GM12878 (cell line): Measurements from ENCODE around the gene PAEP. TPM values are rescaled to one million over a fixed set of nuclear protein-coding genes. Genes with fewer than 3 reads are reported as not detected.

ENCODE experiments used
- ATAC-seq: fragments of 200-7000 bp; cut with Tn5 transposase; 3 replicates; pipeline ENCODE4 v1.9.1; 2020; ENCODE audit warnings: mild to moderate bottlenecking, moderate library complexity
- BruUV-seq: library from RNA; stranded (reverse); fragments of 400-500 nt; replicated peaks from 2 replicates; lab custom pipeline; 2021; lab: Mats Ljungman, UMichigan
- CTCF ChIA-PET: fragments of 300-600 bp; sonication (Branson Sonifier 250); formaldehyde crosslinking; extraction: SDS; loops from one replicate; lab custom pipeline; 2021; ENCODE audit warnings: inconsistent platforms; lab: Yijun Ruan, JAX
- POLR2A ChIA-PET: fragments of 350-600 bp; formaldehyde crosslinking; extraction: SDS; loops from one replicate; lab custom pipeline; 2021; ENCODE audit warnings: inconsistent platforms; lab: Charles Lee
- RAD21 ChIA-PET: fragments of 300-600 bp; sonication (Branson Sonifier 250); formaldehyde crosslinking; loops from one replicate; lab custom pipeline; 2023; ENCODE audit warnings: antibody characterized with exemption; ENCODE audit not compliant: unreplicated experiment; lab: Charles Lee
- SMC1A ChIA-PET: fragments of 300-600 bp; sonication (Branson Sonifier 250); formaldehyde crosslinking; loops from one replicate; lab custom pipeline; 2023; ENCODE audit not compliant: unreplicated experiment, uncharacterized antibody; lab: Charles Lee
- DNase-seq: peaks from one replicate; pipeline ENCODE4 v3.0.0-alpha.2; 2011; ENCODE audit warnings: low read depth, low spot score
- FAIRE-seq: peaks from 3 replicates; lab custom pipeline; 2011; peaks lifted over from hg19 to GRCh38; lab: Jason Lieb, UNC
- H2AFZ ChIP-seq: 2 replicates; pipeline ENCODE4 v1.6.0; 2011; ENCODE audit warnings: low read depth, low read length, control low read depth; ENCODE audit not compliant: control insufficient read depth
- H3K27ac ChIP-seq: 2 replicates; pipeline ENCODE4 v1.5.1; 2011; ENCODE audit warnings: control low read depth; ENCODE audit not compliant: control insufficient read depth, insufficient read depth
- H3K27me3 ChIP-seq, 2 experiments: replicated peaks in 1 of 2; 2 replicates each; pipeline versions ENCODE4 v1.6.0 to v1.6.1; 2011; ENCODE audit warnings: low read length in 1 of 2; ENCODE audit not compliant: control insufficient read depth in 2 of 2, insufficient read depth in 2 of 2
- H3K36me3 ChIP-seq, 2 experiments: 2 replicates each; pipeline ENCODE4 v1.5.1; 2011; ENCODE audit warnings: low read length in 1 of 2; ENCODE audit not compliant: control insufficient read depth in 2 of 2, insufficient read depth in 2 of 2
- H3K4me1 ChIP-seq: 2 replicates; pipeline ENCODE4 v1.6.1; 2011; ENCODE audit warnings: mild to moderate bottlenecking, low read length, moderate library complexity, mixed read lengths; ENCODE audit not compliant: control insufficient read depth, insufficient read depth
- H3K4me2 ChIP-seq: 2 replicates; pipeline ENCODE4 v1.6.0; 2011; ENCODE audit warnings: control low read depth; ENCODE audit not compliant: control insufficient read depth, insufficient read depth
- H3K4me3 ChIP-seq: fragments of 200-600 bp; sonication (generic); 2 replicates; pipeline ENCODE4 v1.5.1; 2016
- H3K79me2 ChIP-seq: 2 replicates; pipeline ENCODE4 v1.6.0; 2011; ENCODE audit warnings: low read length; ENCODE audit not compliant: control insufficient read depth, insufficient read depth
- H3K9ac ChIP-seq: 2 replicates; pipeline ENCODE4 v1.8.0; 2011; ENCODE audit warnings: low read length, control low read depth, mixed read lengths; ENCODE audit not compliant: control insufficient read depth, insufficient read depth
- H3K9me3 ChIP-seq: replicated peaks from 3 replicates; pipeline ENCODE4 v1.5.1; 2011; ENCODE audit warnings: mild to moderate bottlenecking, low read length; ENCODE audit not compliant: control insufficient read depth, insufficient read depth
- H4K20me1 ChIP-seq: 2 replicates; pipeline ENCODE4 v1.6.0; 2011; ENCODE audit not compliant: control insufficient read depth, insufficient read depth
- DPF2 ChIP-seq: fragments of 450-650 bp; IDR thresholded peaks from 2 replicates; pipeline ENCODE4 v1.6.1; 2017; ENCODE audit warnings: mild to moderate bottlenecking
- FOXM1 ChIP-seq: IDR thresholded peaks from 2 replicates; pipeline ENCODE4 v1.6.1; 2012; ENCODE audit warnings: low read depth, mild to moderate bottlenecking, inconsistent platforms, low read length, moderate library complexity
- GATAD2B ChIP-seq: fragments of 450-650 bp; conservative IDR thresholded peaks from 2 replicates; pipeline ENCODE4 v1.6.1; 2017; ENCODE audit warnings: low read depth, mild to moderate bottlenecking, moderate library complexity
- HDGF ChIP-seq: fragments of 450-650 bp; IDR thresholded peaks from 2 replicates; pipeline ENCODE4 v1.6.1; 2016; ENCODE audit warnings: antibody characterized with exemption
- LARP7 ChIP-seq: fragments of 450-650 bp; IDR thresholded peaks from 2 replicates; pipeline ENCODE4 v1.6.1; 2017; ENCODE audit warnings: mild to moderate bottlenecking
- NKRF ChIP-seq: fragments of 450-650 bp; conservative IDR thresholded peaks from 2 replicates; pipeline ENCODE4 v1.6.1; 2017; ENCODE audit warnings: mild to moderate bottlenecking, moderate library complexity
- POLR2A ChIP-seq: IDR thresholded peaks from 2 replicates; pipeline ENCODE4 v1.6.1; 2011; ENCODE audit warnings: low read depth, mild to moderate bottlenecking, low read length
- POU2F2 ChIP-seq: IDR thresholded peaks from 3 replicates; pipeline ENCODE4 v1.6.1; 2011; ENCODE audit warnings: low read depth, mild to moderate bottlenecking, low read length, borderline replicate concordance
- RUNX3 ChIP-seq: IDR thresholded peaks from 2 replicates; pipeline ENCODE4 v1.6.1; 2012; ENCODE audit warnings: low read length, inconsistent platforms
- TARDBP ChIP-seq: IDR thresholded peaks from 2 replicates; pipeline ENCODE4 v1.6.1; 2016; ENCODE audit warnings: borderline replicate concordance
- WRNIP1 ChIP-seq: IDR thresholded peaks from 2 replicates; pipeline ENCODE4 v1.6.1; 2011; ENCODE audit warnings: low read depth, low read length, improper control_type of control experiment, borderline replicate concordance
- WGBS: methylation state at CpG from one replicate; pipeline ENCODE4 v1.1.6; 2016; ENCODE audit warnings: low lambda C conversion rate; ENCODE audit not compliant: insufficient replicate concordance, insufficient coverage; ENCODE audit errors: missing lambda C conversion rate; 5-methylcytosine and 5-hydroxymethylcytosine counted together
- in situ Hi-C: fragments of 300-500 bp; cut with MboI; formaldehyde crosslinking; loops from 9 replicates; pipeline ENCODE4 v1.14.3; 2018; ENCODE audit warnings: mixed read lengths
- intact Hi-C: fragments of 100-400 bp; cut with micrococcal nuclease; formaldehyde crosslinking; loops from one replicate; pipeline ENCODE4 v1.14.2; 2022; ENCODE audit not compliant: unreplicated experiment
- polyA plus RNA-seq, 11 experiments: library from polyadenylated mRNA; depleted of rRNA in 4 of 11; unstranded in 6 of 11; stranded (reverse) in 5 of 11; fragments of >200 nt; fragmentation: Nextera tagmentation in 4 of 11; fragmentation: Illumina TruSeq in 1 of 11; extraction: Ambion mirVana in 4 of 11; extraction: Trizol in 1 of 11; gene quantifications; 1 replicate in 1 of 11; 2 replicates in 10 of 11; pipeline versions ENCODE4 v1.2.1 to v1.2.3, GENCODE V29; 2011 to 2016; ENCODE audit warnings: inconsistent platforms in 2 of 11, missing spikeins in 2 of 11, low read depth in 1 of 11
- total RNA-seq, 4 experiments: library from RNA; depleted of rRNA in 3 of 4; stranded (reverse); fragments of >200 nt in 3 of 4; fragmentation: Illumina TruSeq in 1 of 4; extraction: Trizol in 1 of 4; gene quantifications; 2 replicates each; pipeline versions ENCODE4 v1.2.1 to v1.2.3, GENCODE V29; 2013 to 2021

PAEP gene
- total and polyA plus RNA-seq, 10 of the 15 experiments (the other 5 are each of a cell fraction or from before 2014, with no cell fraction given), result not detected

DNA sequence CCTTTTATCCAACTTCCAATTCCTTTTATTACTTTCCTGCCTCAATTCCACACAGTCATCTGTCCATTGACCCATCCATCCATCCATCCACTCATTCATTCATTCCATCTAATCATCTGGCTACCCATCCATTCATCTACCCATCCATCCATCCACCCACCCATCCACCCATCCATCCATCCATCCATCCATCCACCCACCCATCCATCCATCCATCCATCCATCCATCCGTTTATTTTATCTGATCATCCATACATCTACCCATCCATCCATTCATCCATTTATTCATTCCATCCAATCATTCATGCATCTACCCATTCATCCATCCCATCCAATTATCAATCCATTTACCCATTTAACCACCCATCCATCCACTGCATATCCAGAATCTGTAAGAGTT is 11.6 kb downstream of the PAEP start:
- H3K27me3 ChIP-seq, result no peaks in the 10 kb centered on the region

More for the DNA sequence above, 11.6 kb downstream of the PAEP start:
- ChIA-PET POLR2A (no interaction called here), SMC1A (no interaction called here), CTCF (no interaction called here), RAD21 (no interaction called here)
- Histone ChIP-seq H3K9me3 (no peaks in the 10 kb centered on the region), H3K4me3 (no peak overlapping the region), H4K20me1 (no peaks in the 10 kb centered on the region), H3K9ac (no peak overlapping the region), H3K36me3 (no peaks in the 10 kb centered on the region), H3K4me2 (no peak overlapping the region), H3K4me1 (no peaks in the 10 kb centered on the region), H3K79me2 (no peaks in the 10 kb centered on the region), H2AFZ (no peak overlapping the region), H3K27ac (no peak overlapping the region)
- intact Hi-C loops, result no loop called here
- ATAC-seq, result no peak
- in situ Hi-C loops, result no loop called here
- DNase-seq, result no peak
- FAIRE-seq, result no peak
- BruUV-seq, result no TSS peak
- WGBS, result 13% methylated on average over 1 of the region's 1 CpG
- no peak for TF ChIP-seq LARP7
- TF ChIP-seq NKRF, result no peak
- TF ChIP-seq WRNIP1, result no peak
- no peak for TF ChIP-seq RUNX3
- TF ChIP-seq DPF2, result no peak
- no peak for TF ChIP-seq POU2F2
- TF ChIP-seq POLR2A, result no peak
- TF ChIP-seq HDGF, result no peak
- no peak for TF ChIP-seq TARDBP
- no peak for TF ChIP-seq GATAD2B
- no peak for TF ChIP-seq FOXM1
